ENCODE results near the gene FADS1.

The FADS1 gene

GRCh38 chr11:61817471-61818202 lies 834 bp upstream of the FADS1 start:
- no peak for DNase-seq

- DNase-seq, result no peak
These were observed 740 bp downstream of the FADS1 start for GRCh38 chr11:61815790-61816735.

GRCh38 chr11:61814958-61815789 lies 1.6 kb downstream of the FADS1 start:
- no peak for DNase-seq

- DNase-seq, result no peak
These were observed 2.4 kb downstream of the FADS1 start for GRCh38 chr11:61814247-61814957.

- DNase-seq, result no peak
These were observed 3.9 kb downstream of the FADS1 start for GRCh38 chr11:61812736-61813411.

- DNase-seq, result no peak
These were observed 5.0 kb downstream of the FADS1 start for GRCh38 chr11:61811831-61812230.

GRCh38 chr11:61810671-61811175 lies 6.1 kb downstream of the FADS1 start:
- no peak for DNase-seq

GRCh38 chr11:61806785-61807184 lies 10.0 kb downstream of the FADS1 start:
- no peak for DNase-seq

GRCh38 chr11:61805146-61805545 lies 11.7 kb downstream of the FADS1 start:
- no peak for DNase-seq

- DNase-seq, result no peak
These were observed 12.7 kb downstream of the FADS1 start for GRCh38 chr11:61803889-61804647.

- DNase-seq, result no peak
These were observed 14.2 kb downstream of the FADS1 start for GRCh38 chr11:61802605-61803004.

GRCh38 chr11:61800331-61801281 lies 16.2 kb downstream of the FADS1 start:
- no peak for DNase-seq

- DNase-seq, result no peak
These were observed 17.0 kb downstream of the FADS1 start for GRCh38 chr11:61799665-61800284.

- peak; percentile 21 to 50 (median 46) for DNase-seq
These were observed 19.4 kb downstream of the FADS1 start for GRCh38 chr11:61797263-61797944.

GRCh38 chr11:61795876-61796526 lies 20.8 kb downstream of the FADS1 start:
- DNase-seq, result no peak

- DNase-seq, result no peak
These were observed 21.3 kb downstream of the FADS1 start for GRCh38 chr11:61795459-61795858.

GRCh38 chr11:61794579-61794978 lies 22.2 kb downstream of the FADS1 start:
- no peak for DNase-seq

GRCh38 chr11:61793829-61794204 lies 23.0 kb downstream of the FADS1 start:
- DNase-seq, result no peak

Data from activated CD4-positive, CD25-positive, alpha-beta regulatory T cell (primary cell).